OCI-LY1 (cell line): ENCODE data around the gene SMG9.

Experiments
- H2AFZ ChIP-seq: fragments of 200-600 bp; sonication (generic), shearing (Covaris generic); 2 replicates; pipeline ENCODE4 v1.6.0; 2014; ENCODE audit warnings: antibody characterized with exemption, mild to moderate bottlenecking, low read length
- H3F3A ChIP-seq: fragments of 200-600 bp; sonication (generic), shearing (Covaris generic); 2 replicates; pipeline ENCODE4 v1.6.0; 2014; ENCODE audit warnings: mild to moderate bottlenecking, antibody characterized with exemption, low read length, moderate library complexity; ENCODE audit not compliant: insufficient read depth
- H3K27ac ChIP-seq: fragments of 200-600 bp; sonication (generic); 2 replicates; pipeline ENCODE4 v1.5.1; 2014; ENCODE audit warnings: low read length, mixed run types, mild to moderate bottlenecking, low read depth; ENCODE audit not compliant: poor library complexity, severe bottlenecking
- H3K27me3 ChIP-seq: fragments of 200-600 bp; sonication (generic); 2 replicates; pipeline ENCODE4 v1.6.0; 2014; ENCODE audit warnings: antibody characterized with exemption, mild to moderate bottlenecking, low read length, moderate library complexity; ENCODE audit not compliant: insufficient read depth
- H3K36me3 ChIP-seq: fragments of 200-600 bp; sonication (generic); 2 replicates; pipeline ENCODE4 v1.6.1; 2014; ENCODE audit warnings: mild to moderate bottlenecking, antibody characterized with exemption, low read length, moderate library complexity, mixed read lengths; ENCODE audit not compliant: insufficient read depth
- H3K4me1 ChIP-seq: fragments of 200-600 bp; sonication (generic); 2 replicates; pipeline ENCODE4 v1.5.1; 2014; ENCODE audit warnings: mild to moderate bottlenecking, low read length, moderate library complexity; ENCODE audit not compliant: insufficient read depth, severe bottlenecking
- H3K4me2 ChIP-seq: fragments of 200-600 bp; sonication (generic), shearing (Covaris generic); 2 replicates; pipeline ENCODE4 v1.6.1; 2014; ENCODE audit warnings: low read length
- H3K4me3 ChIP-seq: fragments of 200-600 bp; sonication (generic); 2 replicates; pipeline ENCODE4 v1.5.1; 2014; ENCODE audit warnings: low read length, low read depth, mild to moderate bottlenecking, mixed read lengths; ENCODE audit not compliant: poor library complexity, severe bottlenecking
- H3K79me2 ChIP-seq: fragments of 200-600 bp; shearing (Covaris generic); 2 replicates; pipeline ENCODE4 v1.6.1; 2016; ENCODE audit warnings: mixed run types, low read length, mixed read lengths; ENCODE audit not compliant: insufficient read depth
- H3K9ac ChIP-seq: fragments of 200-600 bp; sonication (generic), shearing (Covaris generic); 2 replicates; pipeline ENCODE4 v1.6.1; 2014; ENCODE audit warnings: mild to moderate bottlenecking, low read length, mixed read lengths
- H3K9me2 ChIP-seq: fragments of 200-600 bp; sonication (generic), shearing (Covaris generic); 2 replicates; pipeline ENCODE4 v1.6.1; 2014; ENCODE audit warnings: low read depth, mild to moderate bottlenecking, low read length, mixed read lengths
- H3K9me3 ChIP-seq: fragments of 200-600 bp; shearing (Covaris generic); 2 replicates; pipeline ENCODE4 v1.6.1; 2014; ENCODE audit warnings: low read length, mixed read lengths
- H4K20me1 ChIP-seq: fragments of 200-600 bp; sonication (generic), shearing (Covaris generic); 2 replicates; pipeline ENCODE4 v1.6.0; 2016; ENCODE audit warnings: mild to moderate bottlenecking, low read length; ENCODE audit not compliant: insufficient read depth
- EZH2 ChIP-seq: fragments of 200-600 bp; sonication (generic), shearing (Covaris generic); IDR thresholded peaks from 2 replicates; pipeline ENCODE4 v1.8.0; 2017; ENCODE audit warnings: borderline replicate concordance, mixed run types, mild to moderate bottlenecking, antibody characterized with exemption, low read length, moderate library complexity, mixed read lengths
- TF ChIP-seq, protein P1 (sequence below): fragments of 200-600 bp; sonication (generic), shearing (Covaris generic); IDR thresholded peaks from 2 replicates; pipeline ENCODE4 v1.5.1; 2017; ENCODE audit warnings: mild to moderate bottlenecking, antibody characterized with exemption, low read length, moderate library complexity, mixed read lengths

Gene SMG9

GRCh38 chr19:43719918-43720317 is 34.8 kb downstream of the SMG9 start:
- H3K9me2 ChIP-seq: no peaks in the 10 kb centered on the region
- H3K4me3 ChIP-seq: no peak overlapping the region
- no peaks in the 10 kb centered on the region for H3K79me2 ChIP-seq
- no peaks in the 10 kb centered on the region for H3K27me3 ChIP-seq
- H2AFZ ChIP-seq: no peak overlapping the region
- no peaks in the 10 kb centered on the region for H3F3A ChIP-seq
- H4K20me1 ChIP-seq: no peaks in the 10 kb centered on the region
- TF ChIP-seq EZH2: no peak
- TF ChIP-seq, protein P1, sequence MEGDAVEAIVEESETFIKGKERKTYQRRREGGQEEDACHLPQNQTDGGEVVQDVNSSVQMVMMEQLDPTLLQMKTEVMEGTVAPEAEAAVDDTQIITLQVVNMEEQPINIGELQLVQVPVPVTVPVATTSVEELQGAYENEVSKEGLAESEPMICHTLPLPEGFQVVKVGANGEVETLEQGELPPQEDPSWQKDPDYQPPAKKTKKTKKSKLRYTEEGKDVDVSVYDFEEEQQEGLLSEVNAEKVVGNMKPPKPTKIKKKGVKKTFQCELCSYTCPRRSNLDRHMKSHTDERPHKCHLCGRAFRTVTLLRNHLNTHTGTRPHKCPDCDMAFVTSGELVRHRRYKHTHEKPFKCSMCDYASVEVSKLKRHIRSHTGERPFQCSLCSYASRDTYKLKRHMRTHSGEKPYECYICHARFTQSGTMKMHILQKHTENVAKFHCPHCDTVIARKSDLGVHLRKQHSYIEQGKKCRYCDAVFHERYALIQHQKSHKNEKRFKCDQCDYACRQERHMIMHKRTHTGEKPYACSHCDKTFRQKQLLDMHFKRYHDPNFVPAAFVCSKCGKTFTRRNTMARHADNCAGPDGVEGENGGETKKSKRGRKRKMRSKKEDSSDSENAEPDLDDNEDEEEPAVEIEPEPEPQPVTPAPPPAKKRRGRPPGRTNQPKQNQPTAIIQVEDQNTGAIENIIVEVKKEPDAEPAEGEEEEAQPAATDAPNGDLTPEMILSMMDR: no peak
- no peaks in the 10 kb centered on the region for H3K36me3 ChIP-seq
- no peak overlapping the region for H3K27ac ChIP-seq
- H3K4me2 ChIP-seq: no peak overlapping the region
- H3K9me3 ChIP-seq: no peaks in the 10 kb centered on the region
- H3K9ac ChIP-seq: no peak overlapping the region
- no peaks in the 10 kb centered on the region for H3K4me1 ChIP-seq

DNA sequence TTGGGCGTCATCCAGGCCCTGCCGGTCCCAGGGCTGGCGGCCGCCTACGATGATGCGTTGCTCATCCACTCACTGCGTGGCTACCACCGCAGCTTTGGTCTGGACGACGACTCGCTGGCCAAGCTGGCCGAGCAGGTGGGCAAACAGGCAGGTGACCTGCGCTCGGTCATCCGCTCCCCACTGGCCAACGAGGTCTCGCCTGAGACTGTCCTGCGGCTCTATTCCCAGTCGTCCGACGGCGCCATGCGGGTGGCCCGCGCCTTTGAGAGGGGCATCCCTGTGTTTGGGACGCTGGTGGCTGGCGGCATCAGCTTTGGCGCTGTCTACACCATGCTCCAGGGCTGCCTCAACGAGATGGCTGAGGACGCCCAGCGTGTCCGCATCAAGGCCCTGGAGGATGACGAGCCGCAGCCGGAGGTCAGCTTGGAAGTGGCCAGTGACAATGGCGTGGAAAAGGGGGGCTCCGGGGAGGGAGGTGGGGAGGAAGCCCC is 35.3 kb downstream of the SMG9 start:
- Histone ChIP-seq H3K36me3 (no peaks in the 10 kb centered on the region), H4K20me1 (no peaks in the 10 kb centered on the region), H3K9ac (no peak overlapping the region), H3K4me2 (no peak overlapping the region), H3K27ac (no peak overlapping the region), H3K79me2 (no peaks in the 10 kb centered on the region), H2AFZ (no peak overlapping the region), H3K4me1 (no peaks in the 10 kb centered on the region), H3F3A (no peaks in the 10 kb centered on the region), H3K9me3 (no peaks in the 10 kb centered on the region), H3K4me3 (no peak overlapping the region), H3K9me2 (no peaks in the 10 kb centered on the region), H3K27me3 (no peaks in the 10 kb centered on the region)
- no peak for TF ChIP-seq EZH2
- TF ChIP-seq, protein P1: no peak

DNA sequence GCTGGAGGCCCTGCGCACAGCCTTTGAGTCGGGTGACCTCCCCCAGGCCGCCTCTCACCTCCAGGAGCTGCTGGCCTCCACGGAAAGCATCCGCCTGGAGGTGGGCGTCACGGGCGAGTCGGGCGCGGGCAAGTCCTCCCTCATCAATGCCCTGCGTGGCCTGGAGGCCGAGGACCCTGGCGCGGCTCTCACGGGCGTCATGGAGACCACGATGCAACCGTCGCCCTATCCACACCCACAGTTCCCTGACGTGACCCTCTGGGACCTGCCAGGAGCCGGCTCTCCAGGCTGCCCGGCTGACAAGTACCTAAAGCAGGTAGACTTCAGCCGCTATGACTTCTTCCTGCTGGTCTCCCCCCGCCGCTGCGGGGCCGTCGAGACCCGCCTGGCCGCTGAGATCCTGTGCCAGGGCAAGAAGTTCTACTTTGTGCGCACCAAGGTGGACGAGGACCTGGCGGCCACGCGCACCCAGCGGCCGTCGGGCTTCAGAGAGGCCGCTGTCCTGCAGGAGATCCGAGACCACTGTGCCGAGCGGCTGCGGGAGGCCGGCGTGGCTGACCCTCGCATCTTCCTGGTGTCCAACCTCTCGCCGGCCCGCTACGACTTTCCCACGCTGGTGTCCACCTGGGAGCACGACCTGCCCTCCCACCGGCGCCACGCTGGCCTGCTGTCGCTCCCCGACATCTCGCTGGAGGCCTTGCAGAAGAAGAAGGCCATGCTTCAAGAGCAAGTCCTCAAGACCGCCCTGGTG is 36.0 kb downstream of the SMG9 start:
- TF ChIP-seq EZH2: no peak
- TF ChIP-seq, protein P1: no peak
- Histone ChIP-seq H3K79me2 (no peaks in the 10 kb centered on the region), H3K9me2 (no peaks in the 10 kb centered on the region), H3K27me3 (no peaks in the 10 kb centered on the region), H3K36me3 (no peaks in the 10 kb centered on the region), H3F3A (no peaks in the 10 kb centered on the region), H3K9ac (no peak overlapping the region), H3K9me3 (no peaks in the 10 kb centered on the region), H3K4me2 (no peak overlapping the region), H2AFZ (no peak overlapping the region), H3K27ac (no peak overlapping the region), H3K4me1 (no peaks in the 10 kb centered on the region), H3K4me3 (no peak overlapping the region), H4K20me1 (no peaks in the 10 kb centered on the region)
